A549 (cell line): Measurements from ENCODE around the gene ZHX3. TPM values are rescaled to one million over a fixed set of nuclear protein-coding genes. Genes with fewer than 3 reads are reported as not detected.

Experiments used
- ATAC-seq, 2 experiments: fragments of 200-7000 bp in 1 of 2; fragments of >200 bp in 1 of 2; cut with Nextera tagmentation in 1 of 2; cut with Tn5 transposase in 1 of 2; 3 replicates each; pipeline versions ENCODE4 v1.8.0 to v1.9.1; 2018 to 2020; ENCODE audit warnings: mild to moderate bottlenecking in 1 of 2, moderate library complexity in 1 of 2
- CTCF ChIA-PET: fragments of 300-600 bp; sonication (Branson Sonifier 250); formaldehyde crosslinking; extraction: SDS; loops from one replicate; lab custom pipeline; 2021; ENCODE audit warnings: antibody characterized with exemption, inconsistent platforms; lab: Yijun Ruan, JAX
- POLR2A ChIA-PET: fragments of 350-600 bp; formaldehyde crosslinking; extraction: SDS; loops from one replicate; lab custom pipeline; 2021; ENCODE audit warnings: antibody characterized with exemption, inconsistent platforms; lab: Yijun Ruan, JAX
- DNase-seq, 2 experiments: peaks; one replicate each; pipeline versions ENCODE4 v3.0.0 to v3.0.0-alpha.2; 2011 to 2016; ENCODE audit warnings: low read depth in 1 of 2, low spot score in 1 of 2
- FAIRE-seq: peaks from 2 replicates; lab custom pipeline; 2011; peaks lifted over from hg19 to GRCh38; lab: Jason Lieb, UNC
- H3K27ac ChIP-seq, 2 experiments: fragments of >200 bp; sonication (Bioruptor Twin); formaldehyde crosslinking; 3 replicates each; pipeline ENCODE4 v1.5.1; 2016 to 2017
- H3K4me1 ChIP-seq: fragments of >200 bp; sonication (Bioruptor Twin); formaldehyde crosslinking; 3 replicates; pipeline ENCODE4 v1.6.1; 2016
- H3K4me2 ChIP-seq: fragments of >200 bp; sonication (Bioruptor Twin); formaldehyde crosslinking; 3 replicates; pipeline ENCODE4 v1.6.1; 2016
- H3K4me3 ChIP-seq: fragments of >200 bp; sonication (Bioruptor Twin); formaldehyde crosslinking; 3 replicates; pipeline ENCODE4 v1.5.1; 2016
- H3K9me3 ChIP-seq: fragments of >200 bp; sonication (Bioruptor Twin); formaldehyde crosslinking; 3 replicates; pipeline ENCODE4 v1.6.1; 2016
- BHLHE40 ChIP-seq: IDR thresholded peaks from 2 replicates; pipeline ENCODE4 v1.6.1; 2012; ENCODE audit warnings: low read depth, low read length, inconsistent platforms
- CEBPB ChIP-seq, 2 experiments: fragments of >200 bp in 1 of 2; sonication (Bioruptor Twin) in 1 of 2; formaldehyde crosslinking in 1 of 2; IDR thresholded peaks; 2 replicates each; pipeline ENCODE4 v1.6.1; 2012 to 2016
- KDM1A ChIP-seq: fragments of 200-600 bp; sonication (generic); IDR thresholded peaks from 2 replicates; pipeline ENCODE4 v1.6.1; 2016; ENCODE audit warnings: low read depth, mild to moderate bottlenecking
- KDM5A ChIP-seq: fragments of 200-600 bp; sonication (generic); IDR thresholded peaks from 2 replicates; pipeline ENCODE4 v1.6.1; 2016; ENCODE audit warnings: antibody characterized with exemption, mild to moderate bottlenecking
- MAFK ChIP-seq: fragments of 450-650 bp; IDR thresholded peaks from 2 replicates; pipeline ENCODE4 v1.6.1; 2014; ENCODE audit not compliant: partially characterized antibody
- NPAS2 ChIP-seq: fragments of 250-450 bp; sonication (Bioruptor Pico); IDR thresholded peaks from 2 replicates; pipeline ENCODE4 v1.8.0; 2022; ENCODE audit warnings: mild to moderate bottlenecking, moderate library complexity, borderline replicate concordance
- POLR2A ChIP-seq: IDR thresholded peaks from 2 replicates; pipeline ENCODE4 v1.6.1; 2012; ENCODE audit warnings: mild to moderate bottlenecking, low read length
- POLR2AphosphoS2 ChIP-seq: conservative IDR thresholded peaks from 2 replicates; pipeline ENCODE4 v1.6.1; 2012; ENCODE audit warnings: low read length, improper control_type of control experiment, inconsistent platforms
- RCOR1 ChIP-seq: fragments of 150-350 bp; IDR thresholded peaks from 2 replicates; pipeline ENCODE4 v1.6.1; 2014; ENCODE audit warnings: antibody characterized with exemption, low read length, low read depth
- RFX5 ChIP-seq: fragments of 450-650 bp; IDR thresholded peaks from 2 replicates; pipeline ENCODE4 v1.7.1; 2014; ENCODE audit warnings: antibody characterized with exemption, mild to moderate bottlenecking, moderate library complexity
- WGBS: methylation state at CpG from one replicate; pipeline ENCODE4 v1.1.6; 2017; ENCODE audit errors: missing lambda C conversion rate; 5-methylcytosine and 5-hydroxymethylcytosine counted together
- polyA plus RNA-seq, 4 experiments: library from polyadenylated mRNA; depleted of rRNA in 3 of 4; stranded (reverse); fragments of >200 nt; fragmentation: RNase III in 1 of 4; extraction: RNeasy Plus Mini Kit Qiagen cat#74134 plus additional on column Dnase treatment in 1 of 4; gene quantifications; 2 replicates in 3 of 4; 3 replicates in 1 of 4; pipeline ENCODE4 v1.2.3, GENCODE V29; 2011 to 2017
- TF ChIP-seq, protein P1 (sequence below): IDR thresholded peaks from 2 replicates; pipeline ENCODE4 v1.6.1; 2012; ENCODE audit warnings: low read depth, borderline replicate concordance
- TF ChIP-seq, protein P2 (sequence below): fragments of >200 bp; sonication (Bioruptor Twin); formaldehyde crosslinking; IDR thresholded peaks from 3 replicates; pipeline ENCODE4 v1.6.1; 2016

The ZHX3 gene
- polyA plus RNA-seq, 2 of the 4 experiments (the other 2 are of a cell fraction) = 3.6 to 4.1 TPM

DNA sequence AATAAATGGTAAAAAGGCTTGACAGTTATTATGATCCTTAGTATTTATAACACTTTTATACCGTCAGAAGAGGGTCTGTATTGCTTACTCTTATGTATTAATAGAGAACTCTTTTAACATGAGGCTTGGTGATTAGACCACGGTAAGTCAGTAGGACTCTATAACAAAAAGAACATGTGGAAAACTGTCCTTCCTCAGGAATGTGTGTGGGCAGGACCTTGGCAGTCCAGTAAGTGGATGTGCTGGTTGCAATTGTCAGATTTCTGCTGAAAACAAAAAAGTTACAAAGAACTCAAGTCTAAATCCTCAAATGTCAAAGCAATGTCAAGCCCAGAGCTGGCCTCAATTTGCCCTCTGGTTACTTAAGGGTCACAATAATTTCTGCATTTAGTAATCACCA is 99.1 kb downstream of the ZHX3 start:
- DNase-seq (no peak), ATAC-seq (no peak), FAIRE-seq (no peak)
- no peak overlapping the region for H3K4me3 ChIP-seq
- no peak overlapping the region for H3K27ac ChIP-seq
- no peaks in the 10 kb centered on the region for H3K4me1 ChIP-seq
- no peaks in the 10 kb centered on the region for H3K9me3 ChIP-seq
- no peak for TF ChIP-seq BHLHE40
- CTCF ChIA-PET = interaction anchor here (1.4 to 3.5 kb wide), 2 partner anchors 46 to 121 kb away, joined by 5 to 13 read pairs; partner anchors contain the start of gene LPIN3
- WGBS = 83% methylated on average over 2 of the region's 2 CpGs
- H3K4me2 ChIP-seq = no peak overlapping the region
- POLR2A ChIA-PET = no interaction called here

DNA sequence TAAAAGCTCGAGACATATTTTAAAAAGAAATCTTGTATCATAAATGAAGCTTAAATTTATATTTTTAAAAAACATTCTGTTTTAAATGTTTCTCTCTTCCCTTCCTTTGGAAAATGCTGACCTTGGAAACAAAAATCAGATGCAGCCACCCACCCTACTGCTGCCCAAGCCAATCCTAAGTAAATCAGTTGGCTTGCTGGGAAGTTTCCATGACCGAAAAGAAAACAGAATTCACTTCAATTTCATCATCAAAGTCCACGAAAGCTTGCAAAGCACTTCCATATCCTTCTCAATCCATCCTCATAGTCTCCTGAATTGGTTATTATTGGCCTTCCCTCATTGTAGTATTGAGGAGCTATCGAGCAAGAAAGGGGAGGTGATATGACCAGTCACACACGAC is 100.1 kb downstream of the ZHX3 start:
- no peak overlapping the region for H3K4me2 ChIP-seq
- H3K9me3 ChIP-seq = no peaks in the 10 kb centered on the region
- ChIA-PET CTCF (interaction anchor here (1.1 to 3.5 kb wide), 3 partner anchors 44 to 122 kb away, joined by 3 to 13 read pairs (median 4); partner anchors contain the start of gene LPIN3), POLR2A (no interaction called here)
- no peak overlapping the region for H3K4me3 ChIP-seq
- ATAC-seq (no peak), FAIRE-seq (no peak), DNase-seq (no peak)
- WGBS = 74% methylated on average over 5 of the region's 5 CpGs
- TF ChIP-seq MAFK (no peak), POLR2AphosphoS2 (no peak), CEBPB (IDR thresholded peaks at IDR 0.05) (no peak), NPAS2 (CRISPR knock-in tag) (no peak)
- TF ChIP-seq, protein P1, sequence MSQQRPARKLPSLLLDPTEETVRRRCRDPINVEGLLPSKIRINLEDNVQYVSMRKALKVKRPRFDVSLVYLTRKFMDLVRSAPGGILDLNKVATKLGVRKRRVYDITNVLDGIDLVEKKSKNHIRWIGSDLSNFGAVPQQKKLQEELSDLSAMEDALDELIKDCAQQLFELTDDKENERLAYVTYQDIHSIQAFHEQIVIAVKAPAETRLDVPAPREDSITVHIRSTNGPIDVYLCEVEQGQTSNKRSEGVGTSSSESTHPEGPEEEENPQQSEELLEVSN = no peak
- H3K4me1 ChIP-seq = no peaks in the 10 kb centered on the region
- no peak overlapping the region for H3K27ac ChIP-seq

DNA sequence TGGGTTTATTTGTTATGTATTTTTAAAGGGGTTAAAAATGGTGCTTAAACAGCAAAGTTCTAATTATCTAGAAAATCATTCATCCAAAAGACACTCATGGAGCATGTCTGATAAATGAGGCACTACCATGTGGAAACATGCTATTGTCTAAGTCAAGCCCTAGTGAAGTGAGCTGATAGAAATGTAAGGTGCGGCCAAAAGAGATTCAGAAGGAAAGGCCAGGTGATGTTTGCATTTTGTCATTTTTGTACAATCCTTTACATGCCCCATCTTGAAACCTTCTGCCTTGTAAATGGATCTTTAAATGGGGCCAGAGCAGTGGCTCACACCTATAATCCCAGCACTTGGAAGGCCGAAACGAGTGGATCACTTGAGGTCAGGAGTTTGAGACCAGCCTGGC is 102.9 kb downstream of the ZHX3 start:
- ATAC-seq (no peak), FAIRE-seq (no peak), DNase-seq (no peak)
- H3K9me3 ChIP-seq = no peaks in the 10 kb centered on the region
- no peak overlapping the region for H3K4me2 ChIP-seq
- CTCF ChIA-PET = interaction anchor here (0.9 to 1.5 kb wide), 3 partner anchors 34 to 80 kb away, joined by 3 to 4 read pairs (median 3); no protein-coding TSS in a partner anchor
- TF ChIP-seq POLR2A = no peak
- TF ChIP-seq, protein P2, sequence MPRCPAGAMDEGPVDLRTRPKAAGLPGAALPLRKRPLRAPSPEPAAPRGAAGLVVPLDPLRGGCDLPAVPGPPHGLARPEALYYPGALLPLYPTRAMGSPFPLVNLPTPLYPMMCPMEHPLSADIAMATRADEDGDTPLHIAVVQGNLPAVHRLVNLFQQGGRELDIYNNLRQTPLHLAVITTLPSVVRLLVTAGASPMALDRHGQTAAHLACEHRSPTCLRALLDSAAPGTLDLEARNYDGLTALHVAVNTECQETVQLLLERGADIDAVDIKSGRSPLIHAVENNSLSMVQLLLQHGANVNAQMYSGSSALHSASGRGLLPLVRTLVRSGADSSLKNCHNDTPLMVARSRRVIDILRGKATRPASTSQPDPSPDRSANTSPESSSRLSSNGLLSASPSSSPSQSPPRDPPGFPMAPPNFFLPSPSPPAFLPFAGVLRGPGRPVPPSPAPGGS = no peak
- TF ChIP-seq KDM1A = no peak
- POLR2A ChIA-PET = no interaction called here
- H3K4me3 ChIP-seq = no peak overlapping the region
- no peak overlapping the region for H3K27ac ChIP-seq
- WGBS = 94% methylated on average over 3 of the region's 3 CpGs
- H3K4me1 ChIP-seq = no peaks in the 10 kb centered on the region

DNA sequence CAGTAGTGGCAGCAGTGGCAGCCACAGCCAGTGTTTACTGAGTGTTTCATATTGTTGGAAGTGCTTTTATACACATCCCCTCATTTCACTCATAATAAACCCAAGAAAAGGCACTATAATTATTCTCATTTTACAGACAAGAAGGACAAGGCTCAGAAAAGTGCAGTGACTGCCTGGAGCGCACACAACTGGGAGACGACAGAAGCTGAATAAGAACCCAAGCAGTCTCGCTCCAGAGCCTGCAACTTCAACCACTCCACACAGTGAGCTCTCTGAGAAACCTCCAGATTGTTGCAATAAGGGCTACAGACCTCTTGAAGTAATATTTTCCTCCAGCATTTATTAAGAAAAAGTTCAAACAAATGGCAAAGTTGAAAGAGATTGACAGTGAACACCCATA is 103.3 kb downstream of the ZHX3 start:
- 93% methylated on average over 3 of the region's 3 CpGs for WGBS
- ATAC-seq = no peak
- ChIA-PET CTCF (interaction anchor here (0.9 to 1.9 kb wide), 4 partner anchors 34 to 79 kb away, joined by 3 to 7 read pairs (median 4); no protein-coding TSS in a partner anchor), POLR2A (no interaction called here)
- no peak for FAIRE-seq
- TF ChIP-seq MAFK (no peak), RFX5 (no peak), KDM5A (no peak), RCOR1 (no peak), NPAS2 (CRISPR knock-in tag) (no peak)
- TF ChIP-seq, protein P2 = no peak
- no peak overlapping the region for H3K4me3 ChIP-seq
- no peak overlapping the region for H3K4me2 ChIP-seq
- no peak for DNase-seq
- H3K27ac ChIP-seq = no peak overlapping the region
- H3K9me3 ChIP-seq = no peaks in the 10 kb centered on the region
- H3K4me1 ChIP-seq = no peaks in the 10 kb centered on the region
